ENCODE measurements around the gene TBXA2R. TPM values are rescaled to one million over a fixed set of nuclear protein-coding genes. Genes with fewer than 3 reads are reported as not detected.

TBXA2R gene
- total and polyA plus RNA-seq, 2 donors (not counting 3 experiments of a cell fraction or from before 2014, with no cell fraction given): 2.4 to 2.9 TPM

DNA sequence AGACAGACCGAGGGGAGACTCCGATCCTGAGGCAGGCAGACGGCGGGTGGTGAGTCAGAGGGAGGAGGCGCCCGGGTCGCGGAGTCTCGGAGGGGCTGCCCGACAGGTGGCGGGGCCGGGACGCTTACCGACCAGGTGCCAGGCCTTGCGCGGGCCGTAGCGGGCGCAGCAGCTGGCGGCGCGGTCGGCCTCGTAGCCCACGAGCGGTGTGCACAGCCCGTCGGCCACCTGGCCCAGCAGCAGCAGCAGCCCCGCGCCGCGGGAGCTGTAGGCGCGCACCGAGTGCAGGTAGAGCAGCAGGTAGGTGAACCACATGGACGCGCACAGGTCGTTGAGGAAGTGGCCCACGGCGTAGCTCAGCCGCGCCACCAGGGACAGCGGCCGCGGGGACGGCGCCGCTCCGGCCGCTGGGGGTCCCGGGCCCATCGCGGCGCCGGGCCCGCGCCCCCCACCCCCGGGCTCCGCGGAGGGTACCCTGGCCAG is 49.7 kb downstream of the TBXA2R start:
- Histone ChIP-seq H3K4me3 (replicated peaks in 1 of 3; ENCODE audit: insufficient read depth in 1 of 3, low read depth in 1 of 3, low read length in 3 of 3) (peak overlapping the region; percentile 49 to 63 (median 58)), H3K36me3 (ENCODE audit: control insufficient read depth in 2 of 2, extremely low read depth in 1 of 2, insufficient read depth in 2 of 2, low read length in 2 of 2) (no peaks in the 10 kb centered on the region), H3K9me3 (replicated peaks; ENCODE audit: control insufficient read depth, insufficient read depth, low read length) (no peaks in the 10 kb centered on the region), H3K27me3 (ENCODE audit: control insufficient read depth in 2 of 2, insufficient read depth in 2 of 2, low read length in 2 of 2) (no peaks in the 10 kb centered on the region), H3K9ac (replicated peaks; ENCODE audit: extremely low read depth, insufficient read depth, low read length) (peak overlapping the region; percentile 52), H3K27ac (ENCODE audit: insufficient read depth, low read depth, low read length) (peak overlapping the region; percentile 21), H3K4me1 (ENCODE audit: control insufficient read depth, extremely low read depth, insufficient read depth, low read length) (peaks cover 25% of the 10 kb centered on the region), H2AFZ (ENCODE audit: low read depth, low read length) (peak overlapping the region; percentile 30), H3K9me1 (replicated peaks; ENCODE audit: control insufficient read depth, extremely low read depth, insufficient read depth, low read length) (no peaks in the 10 kb centered on the region), H3K4me2 (ENCODE audit: insufficient read depth, low read length) (peak overlapping the region; percentile 69), H4K20me1 (replicated peaks; ENCODE audit: control insufficient read depth, extremely low read depth, insufficient read depth, low read length) (no peaks in the 10 kb centered on the region), H3K79me2 (ENCODE audit: control insufficient read depth, insufficient read depth, low read length) (peaks cover 38% of the 10 kb centered on the region)
- TF ChIP-seq JUN (IDR thresholded peaks at IDR 0.05; ENCODE audit: borderline replicate concordance, insufficient read depth, insufficient read length, low read depth): no peak
- no peak for TF ChIP-seq EZH2 (IDR thresholded peaks at IDR 0.05; ENCODE audit: borderline replicate concordance, low read depth, low read length, severe bottlenecking)
- TF ChIP-seq, protein P1, sequence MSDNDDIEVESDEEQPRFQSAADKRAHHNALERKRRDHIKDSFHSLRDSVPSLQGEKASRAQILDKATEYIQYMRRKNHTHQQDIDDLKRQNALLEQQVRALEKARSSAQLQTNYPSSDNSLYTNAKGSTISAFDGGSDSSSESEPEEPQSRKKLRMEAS (IDR thresholded peaks at IDR 0.05; ENCODE audit: insufficient read depth, insufficient read length): no peak
- TF ChIP-seq MYC (IDR thresholded peaks at IDR 0.05; ENCODE audit: low read depth, low read length): no peak
- TF ChIP-seq, protein P2, sequence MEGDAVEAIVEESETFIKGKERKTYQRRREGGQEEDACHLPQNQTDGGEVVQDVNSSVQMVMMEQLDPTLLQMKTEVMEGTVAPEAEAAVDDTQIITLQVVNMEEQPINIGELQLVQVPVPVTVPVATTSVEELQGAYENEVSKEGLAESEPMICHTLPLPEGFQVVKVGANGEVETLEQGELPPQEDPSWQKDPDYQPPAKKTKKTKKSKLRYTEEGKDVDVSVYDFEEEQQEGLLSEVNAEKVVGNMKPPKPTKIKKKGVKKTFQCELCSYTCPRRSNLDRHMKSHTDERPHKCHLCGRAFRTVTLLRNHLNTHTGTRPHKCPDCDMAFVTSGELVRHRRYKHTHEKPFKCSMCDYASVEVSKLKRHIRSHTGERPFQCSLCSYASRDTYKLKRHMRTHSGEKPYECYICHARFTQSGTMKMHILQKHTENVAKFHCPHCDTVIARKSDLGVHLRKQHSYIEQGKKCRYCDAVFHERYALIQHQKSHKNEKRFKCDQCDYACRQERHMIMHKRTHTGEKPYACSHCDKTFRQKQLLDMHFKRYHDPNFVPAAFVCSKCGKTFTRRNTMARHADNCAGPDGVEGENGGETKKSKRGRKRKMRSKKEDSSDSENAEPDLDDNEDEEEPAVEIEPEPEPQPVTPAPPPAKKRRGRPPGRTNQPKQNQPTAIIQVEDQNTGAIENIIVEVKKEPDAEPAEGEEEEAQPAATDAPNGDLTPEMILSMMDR (IDR thresholded peaks at IDR 0.05; ENCODE audit: extremely low read depth in 1 of 2, insufficient read depth in 1 of 2, low read depth in 1 of 2, low read length in 2 of 2): peak in 1 of 2 donors; percentile 0
- TF ChIP-seq FOS (IDR thresholded peaks at IDR 0.05; ENCODE audit: borderline replicate concordance, insufficient read depth, low read length): peak; percentile 19
- TF ChIP-seq GATA2 (IDR thresholded peaks at IDR 0.05; ENCODE audit: insufficient read depth, insufficient read length, low read depth, low read length): no peak
- dilution Hi-C loops (cut with MboI; ENCODE audit: extremely low pct_ligation_motif_present, low sequenced_read_pairs): no loop called here
- CTCF ChIA-PET: interaction anchor here (0.5 to 6.4 kb wide), 6 partner anchors 11 to 51 kb away, joined by 3 to 34 read pairs (median 8); partner anchors contain the start of gene GIPC3
- DNase-seq (ENCODE audit: low read depth, low spot score) (peak; percentile 40), FAIRE-seq (peak; percentile 35)
- intact Hi-C loops (cut with micrococcal nuclease): loop anchor here (1.0 kb wide), 1 partner anchor 15 kb away; the partner anchor contains the start of gene HMG20B
- BruUV-seq (replicated peaks): no TSS peak
- POLR2A ChIA-PET: interaction anchor here (1.5 kb wide), 1 partner anchor 17 kb away, joined by 6 read pairs; no protein-coding TSS in a partner anchor

All from endothelial cell of umbilical vein (primary cell).